ENCODE measurements around the gene MTG1. TPM values are rescaled to one million over a fixed set of nuclear protein-coding genes. Genes with fewer than 3 reads are reported as not detected.

MTG1 gene
- total RNA-seq, 1 donor from 2014 or later = 33.0 TPM

GRCh38 chr10:133391249-133391635 lies 2.7 kb upstream of the MTG1 start:
- ATAC-seq = no peak
- peaks cover 7% of the 10 kb centered on the region for H3K36me3 ChIP-seq
- no peak overlapping the region for H3K4me3 ChIP-seq
- no peaks in the 10 kb centered on the region for H3K9me3 ChIP-seq
- intact Hi-C loops (cut with DNase I) = no loop called here
- TF ChIP-seq, protein P1, sequence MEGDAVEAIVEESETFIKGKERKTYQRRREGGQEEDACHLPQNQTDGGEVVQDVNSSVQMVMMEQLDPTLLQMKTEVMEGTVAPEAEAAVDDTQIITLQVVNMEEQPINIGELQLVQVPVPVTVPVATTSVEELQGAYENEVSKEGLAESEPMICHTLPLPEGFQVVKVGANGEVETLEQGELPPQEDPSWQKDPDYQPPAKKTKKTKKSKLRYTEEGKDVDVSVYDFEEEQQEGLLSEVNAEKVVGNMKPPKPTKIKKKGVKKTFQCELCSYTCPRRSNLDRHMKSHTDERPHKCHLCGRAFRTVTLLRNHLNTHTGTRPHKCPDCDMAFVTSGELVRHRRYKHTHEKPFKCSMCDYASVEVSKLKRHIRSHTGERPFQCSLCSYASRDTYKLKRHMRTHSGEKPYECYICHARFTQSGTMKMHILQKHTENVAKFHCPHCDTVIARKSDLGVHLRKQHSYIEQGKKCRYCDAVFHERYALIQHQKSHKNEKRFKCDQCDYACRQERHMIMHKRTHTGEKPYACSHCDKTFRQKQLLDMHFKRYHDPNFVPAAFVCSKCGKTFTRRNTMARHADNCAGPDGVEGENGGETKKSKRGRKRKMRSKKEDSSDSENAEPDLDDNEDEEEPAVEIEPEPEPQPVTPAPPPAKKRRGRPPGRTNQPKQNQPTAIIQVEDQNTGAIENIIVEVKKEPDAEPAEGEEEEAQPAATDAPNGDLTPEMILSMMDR (IDR thresholded peaks at IDR 0.05) = no peak
- peaks cover 8% of the 10 kb centered on the region for H3K4me1 ChIP-seq
- no peaks in the 10 kb centered on the region for H3K27me3 ChIP-seq
- DNase-seq = peak; percentile 47
- H3K27ac ChIP-seq = no peak overlapping the region

DNA sequence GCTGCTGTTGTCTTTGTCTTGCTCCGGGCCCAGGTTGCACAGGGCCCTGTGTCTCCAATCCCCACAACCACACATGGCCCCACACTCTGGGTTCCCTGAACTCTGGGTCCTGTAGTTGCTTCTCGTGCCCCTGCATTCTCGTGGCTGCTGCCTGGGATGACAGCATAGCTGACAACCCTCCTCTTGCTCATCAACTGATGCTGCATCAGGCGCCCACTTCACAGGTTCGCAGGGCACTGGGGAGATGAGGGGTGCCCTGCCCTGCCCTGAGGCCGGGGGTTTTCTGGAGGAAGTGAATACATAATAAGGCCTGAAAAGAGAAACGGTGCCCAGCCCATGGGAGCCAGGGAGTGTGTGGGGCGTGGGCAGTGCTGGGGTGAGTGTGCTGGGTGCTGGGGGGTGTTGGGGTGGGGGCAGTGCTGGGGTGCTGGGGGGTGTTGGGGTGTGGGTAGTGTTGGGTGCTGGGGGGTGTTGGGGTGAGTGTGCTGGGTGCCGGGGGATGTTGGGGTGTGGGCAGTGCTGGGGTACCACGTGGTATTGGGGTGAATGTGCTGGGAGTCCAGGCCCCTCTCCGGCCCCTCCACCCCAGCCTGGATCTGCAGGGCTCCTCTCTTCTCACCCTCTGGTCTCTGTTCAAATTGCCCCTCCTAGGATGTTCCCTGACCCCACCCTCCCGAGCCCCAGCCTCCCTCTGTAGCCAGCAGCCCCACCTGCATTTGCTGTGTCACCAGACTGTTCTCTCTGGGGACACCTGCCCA lies 2.0 kb upstream of the MTG1 start:
- no peak overlapping the region for H3K4me3 ChIP-seq
- TF ChIP-seq, protein P1 (IDR thresholded peaks at IDR 0.05) = no peak
- no peaks in the 10 kb centered on the region for H3K27me3 ChIP-seq
- peaks cover 12% of the 10 kb centered on the region for H3K36me3 ChIP-seq
- DNase-seq (peak; percentile 48), ATAC-seq (no peak)
- intact Hi-C loops (cut with DNase I) = no loop called here
- peaks cover 8% of the 10 kb centered on the region for H3K4me1 ChIP-seq
- H3K27ac ChIP-seq = no peak overlapping the region
- no peaks in the 10 kb centered on the region for H3K9me3 ChIP-seq

DNA sequence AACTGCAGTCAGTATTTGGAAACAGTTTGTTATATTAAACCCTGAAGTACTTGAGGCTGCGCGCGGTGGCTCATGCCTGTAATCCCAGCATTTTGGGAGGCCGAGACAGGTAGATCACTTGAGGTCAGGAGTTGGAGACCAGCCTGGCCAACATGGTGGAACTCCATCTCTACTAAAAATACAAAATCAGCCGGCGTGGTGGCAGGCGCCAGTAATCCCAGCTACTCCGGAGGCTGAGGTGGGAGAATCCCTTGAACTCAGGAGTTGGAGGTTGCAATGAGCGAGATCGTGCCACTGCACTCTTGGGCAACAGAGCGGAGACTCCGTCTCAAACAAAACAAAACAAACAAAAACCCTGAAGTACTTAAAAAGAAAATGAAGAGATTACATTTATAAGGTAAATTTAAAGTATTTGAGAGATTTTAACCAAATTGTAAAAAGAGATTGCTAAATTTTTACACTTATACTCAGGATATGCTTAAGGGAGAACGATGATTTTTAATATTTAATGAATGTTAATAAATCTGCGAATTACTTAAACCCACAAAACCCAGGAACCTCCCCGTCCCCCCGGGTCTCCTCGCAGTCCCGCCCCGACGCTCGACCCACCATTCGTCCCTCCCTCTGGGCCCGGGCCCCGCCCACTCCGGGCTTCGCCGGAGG lies 425 bp upstream of the MTG1 start:
- intact Hi-C loops (cut with DNase I) = no loop called here
- DNase-seq = peak; percentile 52
- H3K36me3 ChIP-seq = peaks cover 27% of the 10 kb centered on the region
- no peaks in the 10 kb centered on the region for H3K27me3 ChIP-seq
- peaks cover 8% of the 10 kb centered on the region for H3K4me1 ChIP-seq
- peak overlapping the region; percentile 91 for H3K4me3 ChIP-seq
- ATAC-seq = no peak
- no peaks in the 10 kb centered on the region for H3K9me3 ChIP-seq
- TF ChIP-seq, protein P1 (IDR thresholded peaks at IDR 0.05) = no peak
- H3K27ac ChIP-seq = peak overlapping the region; percentile 84

- TF ChIP-seq, protein P1 (IDR thresholded peaks at IDR 0.05) = no peak
- no peaks in the 10 kb centered on the region for H3K27me3 ChIP-seq
- peak overlapping the region; percentile 84 for H3K27ac ChIP-seq
- H3K4me1 ChIP-seq = peaks cover 8% of the 10 kb centered on the region
- no peak for ATAC-seq
- H3K36me3 ChIP-seq = peaks cover 39% of the 10 kb centered on the region
- DNase-seq = peak; percentile 61
- H3K9me3 ChIP-seq = no peaks in the 10 kb centered on the region
- intact Hi-C loops (cut with DNase I) = no loop called here
- H3K4me3 ChIP-seq = peak overlapping the region; percentile 91
Measured at GRCh38 chr10:133394801-133395221, 854 bp downstream of the MTG1 start.

GRCh38 chr10:133396035-133396624 lies 2.2 kb downstream of the MTG1 start:
- DNase-seq (peak; percentile 44), ATAC-seq (no peak)
- peaks cover 6% of the 10 kb centered on the region for H3K4me1 ChIP-seq
- H3K9me3 ChIP-seq = no peaks in the 10 kb centered on the region
- no peaks in the 10 kb centered on the region for H3K27me3 ChIP-seq
- no peak overlapping the region for H3K4me3 ChIP-seq
- H3K36me3 ChIP-seq = peaks cover 52% of the 10 kb centered on the region
- no peak overlapping the region for H3K27ac ChIP-seq
- TF ChIP-seq, protein P1 (IDR thresholded peaks at IDR 0.05) = no peak
- intact Hi-C loops (cut with DNase I) = no loop called here
